Measurements from ENCODE around the gene OVOL1. TPM values are rescaled to one million over a fixed set of nuclear protein-coding genes. Genes with fewer than 3 reads are reported as not detected.
A peak's percentile ranks its signal among the peaks of the same experiment; 100 is the strongest.

OVOL1 gene
- total and polyA plus RNA-seq, 2 of the 13 experiments (the other 11 are each of a cell fraction or from before 2014, with no cell fraction given) = 0.01 TPM; not detected in 1

GRCh38 chr11:65781152-65781961 is 5.5 kb upstream of the OVOL1 start (continued):
- TF ChIP-seq RARA (CRISPR knock-in tag; IDR thresholded peaks at IDR 0.05) (peak; percentile 50), ZBTB7B (CRISPR knock-in tag; IDR thresholded peaks at IDR 0.05) (peak; percentile 52), HOXA3 (CRISPR knock-in tag; IDR thresholded peaks at IDR 0.05) (peak; percentile 17; the same call in 1 of the 2 replicates), KLF6 (CRISPR knock-in tag; IDR thresholded peaks at IDR 0.05) (0 out of 2 replicates have a peak, but pooled peaks have one; percentile 18), NR2F6 (IDR thresholded peaks at IDR 0.05) (no peak), NR2F6 (CRISPR knock-in tag; IDR thresholded peaks at IDR 0.05) (peak; percentile 70), SOX6 (IDR thresholded peaks at IDR 0.05) (no peak), SOX6 (CRISPR knock-in tag; IDR thresholded peaks at IDR 0.05) (peak; percentile 33; the same call in 1 of the 2 replicates), TCF12 (IDR thresholded peaks at IDR 0.05) (no peak), TCF12 (CRISPR knock-in tag; IDR thresholded peaks at IDR 0.05) (0 out of 2 replicates have a peak, but pooled peaks have one; percentile 56), SALL1 (CRISPR knock-in tag; IDR thresholded peaks at IDR 0.05) (peak; percentile 36; the same call in 1 of the 2 replicates), FOXJ3 (CRISPR knock-in tag; IDR thresholded peaks at IDR 0.05; ENCODE audit: borderline replicate concordance) (no peak), ZUFSP (CRISPR knock-in tag; IDR thresholded peaks at IDR 0.05; ENCODE audit: borderline replicate concordance) (no peak), SPEN (CRISPR knock-in tag; IDR thresholded peaks at IDR 0.05; ENCODE audit: low read depth) (peak; percentile 26; the same call in 1 of the 2 replicates), RNF2 (conservative IDR thresholded peaks at IDR 0.05; ENCODE audit: low read depth) (peak; percentile 83), SKI (IDR thresholded peaks at IDR 0.05; ENCODE audit: partially characterized antibody) (peak; percentile 26), ZBTB2 (CRISPR knock-in tag; IDR thresholded peaks at IDR 0.05; ENCODE audit: low read depth) (peak; percentile 68), CREBL2 (CRISPR knock-in tag; IDR thresholded peaks at IDR 0.05; ENCODE audit: borderline replicate concordance) (peak; percentile 16; the same call in 1 of the 2 replicates), ZNF710 (CRISPR knock-in tag; IDR thresholded peaks at IDR 0.05; ENCODE audit: borderline replicate concordance) (0 out of 2 replicates have a peak, but pooled peaks have one; percentile 47), RBM39 (IDR thresholded peaks at IDR 0.05; ENCODE audit: low read depth, low read length, poor library complexity, severe bottlenecking) (peak; percentile 56), HNRNPLL (IDR thresholded peaks at IDR 0.05; ENCODE audit: low read depth, low read length, poor library complexity, severe bottlenecking) (peak; percentile 36), AGO1 (IDR thresholded peaks at IDR 0.05; ENCODE audit: low read depth, low read length, poor library complexity, severe bottlenecking) (no peak), ZNF569 (CRISPR knock-in tag; IDR thresholded peaks at IDR 0.05; ENCODE audit: borderline replicate concordance) (no peak), ZNF563 (CRISPR knock-in tag; IDR thresholded peaks at IDR 0.05) (peak; percentile 78)

Measured in HepG2 (cell line).